Measurements from ENCODE around the gene MRC2.

DNA sequence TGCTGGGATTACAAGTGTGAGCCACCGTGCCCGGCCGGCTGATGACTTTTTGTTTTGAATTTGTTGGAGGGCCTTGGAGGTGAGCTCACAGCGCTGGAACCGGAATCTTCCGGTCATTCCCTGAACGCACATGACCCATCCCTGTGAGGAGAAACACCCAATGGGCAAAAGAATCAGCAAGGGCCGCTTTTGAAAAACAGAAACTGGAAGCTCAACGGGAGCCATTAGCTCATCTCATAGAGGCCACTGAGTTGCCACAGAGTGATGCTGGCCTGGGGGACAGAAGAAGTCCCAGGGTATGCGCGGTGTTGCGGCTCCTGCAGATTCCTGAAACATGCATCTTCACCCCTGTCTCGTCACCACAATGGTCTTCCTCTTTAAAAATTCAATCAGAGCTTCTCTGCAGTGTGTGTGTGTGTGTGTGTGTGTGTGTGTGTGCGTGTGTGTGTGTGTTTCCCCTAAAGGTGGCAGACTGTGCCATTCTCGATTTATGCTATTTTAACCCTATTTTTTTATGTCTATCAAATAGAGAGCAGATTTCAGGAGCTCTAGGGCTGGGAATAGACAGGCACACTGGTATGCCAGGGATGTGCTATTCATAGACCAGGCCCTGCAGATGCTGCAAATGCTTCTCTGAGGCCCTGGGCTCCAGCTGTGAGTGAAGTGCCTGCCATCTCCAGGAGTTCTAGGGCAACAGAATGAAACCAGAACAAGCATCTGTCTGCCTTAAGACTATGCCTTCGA lies 112.3 kb downstream of the MRC2 start:
- TF ChIP-seq, protein P1, sequence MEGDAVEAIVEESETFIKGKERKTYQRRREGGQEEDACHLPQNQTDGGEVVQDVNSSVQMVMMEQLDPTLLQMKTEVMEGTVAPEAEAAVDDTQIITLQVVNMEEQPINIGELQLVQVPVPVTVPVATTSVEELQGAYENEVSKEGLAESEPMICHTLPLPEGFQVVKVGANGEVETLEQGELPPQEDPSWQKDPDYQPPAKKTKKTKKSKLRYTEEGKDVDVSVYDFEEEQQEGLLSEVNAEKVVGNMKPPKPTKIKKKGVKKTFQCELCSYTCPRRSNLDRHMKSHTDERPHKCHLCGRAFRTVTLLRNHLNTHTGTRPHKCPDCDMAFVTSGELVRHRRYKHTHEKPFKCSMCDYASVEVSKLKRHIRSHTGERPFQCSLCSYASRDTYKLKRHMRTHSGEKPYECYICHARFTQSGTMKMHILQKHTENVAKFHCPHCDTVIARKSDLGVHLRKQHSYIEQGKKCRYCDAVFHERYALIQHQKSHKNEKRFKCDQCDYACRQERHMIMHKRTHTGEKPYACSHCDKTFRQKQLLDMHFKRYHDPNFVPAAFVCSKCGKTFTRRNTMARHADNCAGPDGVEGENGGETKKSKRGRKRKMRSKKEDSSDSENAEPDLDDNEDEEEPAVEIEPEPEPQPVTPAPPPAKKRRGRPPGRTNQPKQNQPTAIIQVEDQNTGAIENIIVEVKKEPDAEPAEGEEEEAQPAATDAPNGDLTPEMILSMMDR (IDR thresholded peaks at IDR 0.05; ENCODE audit: insufficient read depth, low read depth, low read length): no peak
- no peak for TF ChIP-seq EZH2 (IDR thresholded peaks at IDR 0.05; ENCODE audit: insufficient read depth, low read length)
